RWPE2 (cell line): ENCODE results near the gene LIN54.

Experiments used
- ATAC-seq: fragments of 200-7000 bp; cut with Tn5 transposase; 3 replicates; pipeline ENCODE4 v1.9.1; 2021; ENCODE audit warnings: low read depth
- DNase-seq: peaks from one replicate; pipeline ENCODE4 v3.0.0-alpha.2; 2020; ENCODE audit warnings: low spot score
- H3K27ac ChIP-seq: fragments of 450-650 bp; 2 replicates; pipeline ENCODE4 v1.5.1; 2017; ENCODE audit warnings: mild to moderate bottlenecking; ENCODE audit not compliant: poor library complexity, severe bottlenecking
- H3K27me3 ChIP-seq: fragments of 250-450 bp; sonication (Bioruptor Pico); 2 replicates; pipeline ENCODE4 v1.5.1; 2021; ENCODE audit warnings: mild to moderate bottlenecking, moderate library complexity; ENCODE audit not compliant: insufficient read depth, poor library complexity, severe bottlenecking
- H3K36me3 ChIP-seq: fragments of 250-450 bp; sonication (Bioruptor Pico); 2 replicates; pipeline ENCODE4 v1.5.1; 2020; ENCODE audit warnings: low read depth, mild to moderate bottlenecking, moderate library complexity
- H3K4me1 ChIP-seq: fragments of 250-450 bp; sonication (Bioruptor Pico); 2 replicates; pipeline ENCODE4 v1.5.1; 2021; ENCODE audit warnings: mild to moderate bottlenecking, moderate library complexity; ENCODE audit not compliant: insufficient read depth, poor library complexity, severe bottlenecking
- H3K4me3 ChIP-seq: fragments of 250-450 bp; sonication (Bioruptor Pico); 2 replicates; pipeline ENCODE4 v1.5.1; 2021; ENCODE audit warnings: mild to moderate bottlenecking, moderate library complexity; ENCODE audit not compliant: severe bottlenecking
- H3K9me3 ChIP-seq: fragments of 250-450 bp; sonication (Bioruptor Pico); 2 replicates; pipeline ENCODE4 v1.5.1; 2021; ENCODE audit warnings: mild to moderate bottlenecking, moderate library complexity; ENCODE audit not compliant: severe bottlenecking
- TF ChIP-seq, protein P1 (sequence below): fragments of 450-650 bp; IDR thresholded peaks from one replicate; pipeline ENCODE4 v1.5.1; 2017; ENCODE audit warnings: mild to moderate bottlenecking, moderate library complexity; ENCODE audit not compliant: poor library complexity, severe bottlenecking

The LIN54 gene

DNA sequence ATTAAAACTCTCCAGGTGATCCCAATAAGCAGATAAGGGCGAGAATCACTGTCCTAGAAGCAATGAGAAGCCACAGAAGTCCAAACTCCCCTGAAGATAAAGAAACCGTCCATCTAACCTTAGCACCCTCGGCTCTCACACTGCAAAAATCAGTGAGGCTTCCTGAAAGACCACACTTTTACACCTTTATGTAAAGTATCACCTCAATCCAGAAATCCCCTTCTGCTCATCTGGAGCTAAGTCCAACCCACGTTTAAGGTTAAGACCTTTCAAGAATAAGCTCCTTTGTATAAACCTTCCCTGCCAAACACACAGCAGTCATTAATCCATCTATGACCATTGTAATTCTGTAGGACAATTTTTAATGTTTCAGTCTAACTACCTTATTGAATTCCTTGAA lies 41.7 kb downstream of the LIN54 start:
- Histone ChIP-seq H3K36me3 (peaks cover 53% of the 10 kb centered on the region), H3K4me3 (no peak overlapping the region), H3K4me1 (no peaks in the 10 kb centered on the region), H3K27ac (no peak overlapping the region), H3K9me3 (no peaks in the 10 kb centered on the region), H3K27me3 (no peaks in the 10 kb centered on the region)
- no peak for DNase-seq
- TF ChIP-seq, protein P1, sequence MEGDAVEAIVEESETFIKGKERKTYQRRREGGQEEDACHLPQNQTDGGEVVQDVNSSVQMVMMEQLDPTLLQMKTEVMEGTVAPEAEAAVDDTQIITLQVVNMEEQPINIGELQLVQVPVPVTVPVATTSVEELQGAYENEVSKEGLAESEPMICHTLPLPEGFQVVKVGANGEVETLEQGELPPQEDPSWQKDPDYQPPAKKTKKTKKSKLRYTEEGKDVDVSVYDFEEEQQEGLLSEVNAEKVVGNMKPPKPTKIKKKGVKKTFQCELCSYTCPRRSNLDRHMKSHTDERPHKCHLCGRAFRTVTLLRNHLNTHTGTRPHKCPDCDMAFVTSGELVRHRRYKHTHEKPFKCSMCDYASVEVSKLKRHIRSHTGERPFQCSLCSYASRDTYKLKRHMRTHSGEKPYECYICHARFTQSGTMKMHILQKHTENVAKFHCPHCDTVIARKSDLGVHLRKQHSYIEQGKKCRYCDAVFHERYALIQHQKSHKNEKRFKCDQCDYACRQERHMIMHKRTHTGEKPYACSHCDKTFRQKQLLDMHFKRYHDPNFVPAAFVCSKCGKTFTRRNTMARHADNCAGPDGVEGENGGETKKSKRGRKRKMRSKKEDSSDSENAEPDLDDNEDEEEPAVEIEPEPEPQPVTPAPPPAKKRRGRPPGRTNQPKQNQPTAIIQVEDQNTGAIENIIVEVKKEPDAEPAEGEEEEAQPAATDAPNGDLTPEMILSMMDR, result no peak
- no peak for ATAC-seq

DNA sequence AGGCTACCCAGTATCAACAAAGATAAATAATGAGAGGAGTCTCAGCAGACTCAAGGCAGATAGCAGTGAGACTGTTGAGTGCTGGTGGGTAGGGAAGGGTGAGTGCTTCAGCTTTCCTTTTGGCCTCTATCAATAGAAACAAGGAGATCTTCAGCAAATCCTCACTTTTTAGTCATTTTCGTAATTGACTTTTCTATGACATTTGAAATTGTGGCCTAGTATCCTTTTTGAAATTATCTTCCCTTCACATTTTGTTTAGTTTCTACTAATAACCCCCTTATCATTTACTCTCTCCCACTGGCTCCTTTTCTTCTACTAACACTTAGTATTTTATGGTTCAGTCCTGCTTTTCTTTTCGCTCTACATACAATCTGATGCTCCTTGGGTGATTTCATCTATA lies 44.9 kb downstream of the LIN54 start:
- TF ChIP-seq, protein P1, result no peak
- H3K4me3 ChIP-seq, result no peak overlapping the region
- DNase-seq, result no peak
- no peaks in the 10 kb centered on the region for H3K9me3 ChIP-seq
- H3K27ac ChIP-seq, result no peak overlapping the region
- H3K4me1 ChIP-seq, result no peaks in the 10 kb centered on the region
- no peak for ATAC-seq
- H3K36me3 ChIP-seq, result peaks cover 45% of the 10 kb centered on the region
- H3K27me3 ChIP-seq, result no peaks in the 10 kb centered on the region

GRCh38 chr4:82957045-82957444 lies 53.6 kb downstream of the LIN54 start:
- Histone ChIP-seq H3K4me1 (peaks cover 4% of the 10 kb centered on the region), H3K9me3 (no peaks in the 10 kb centered on the region), H3K27me3 (no peaks in the 10 kb centered on the region), H3K27ac (no peak overlapping the region), H3K4me3 (no peak overlapping the region), H3K36me3 (peaks cover 13% of the 10 kb centered on the region)
- DNase-seq (no peak), ATAC-seq (peak; percentile 19; the same call in 1 of the 3 replicates)
- TF ChIP-seq, protein P1, result no peak

GRCh38 chr4:82954212-82954611 lies 56.4 kb downstream of the LIN54 start:
- no peak overlapping the region for H3K27ac ChIP-seq
- peaks cover 1% of the 10 kb centered on the region; the same call in 1 of the 2 replicates for H3K36me3 ChIP-seq
- TF ChIP-seq, protein P1, result no peak
- no peaks in the 10 kb centered on the region for H3K9me3 ChIP-seq
- H3K4me3 ChIP-seq, result no peak overlapping the region
- ATAC-seq (no peak), DNase-seq (no peak)
- no peaks in the 10 kb centered on the region for H3K27me3 ChIP-seq
- H3K4me1 ChIP-seq, result peaks cover 4% of the 10 kb centered on the region

DNA sequence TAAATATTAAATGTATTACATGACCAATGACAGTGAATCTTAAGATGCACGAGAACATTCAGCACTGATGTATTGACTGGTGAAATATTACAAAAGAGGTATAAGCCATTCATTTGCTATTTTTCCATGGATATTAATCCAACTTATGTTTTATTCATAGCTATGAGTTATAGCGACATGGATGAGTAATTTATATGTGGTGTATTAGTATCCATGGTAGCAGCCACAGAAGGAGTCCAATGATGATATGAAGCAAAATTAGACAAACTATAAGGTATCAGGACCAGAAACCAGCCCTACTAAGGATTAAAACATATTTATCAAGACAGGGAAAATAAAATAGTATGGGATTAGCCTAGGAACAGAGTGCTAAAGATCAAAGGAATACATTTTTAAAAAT lies 59.4 kb downstream of the LIN54 start:
- Histone ChIP-seq H3K9me3 (no peaks in the 10 kb centered on the region), H3K4me1 (peaks cover 4% of the 10 kb centered on the region), H3K27me3 (no peaks in the 10 kb centered on the region), H3K4me3 (no peak overlapping the region), H3K36me3 (peaks cover 5% of the 10 kb centered on the region), H3K27ac (no peak overlapping the region)
- TF ChIP-seq, protein P1, result no peak
- ATAC-seq (no peak; the same call in 2 of the 3 replicates), DNase-seq (no peak)
